Measurements from ENCODE around the gene PITX1.

The PITX1 gene

DNA sequence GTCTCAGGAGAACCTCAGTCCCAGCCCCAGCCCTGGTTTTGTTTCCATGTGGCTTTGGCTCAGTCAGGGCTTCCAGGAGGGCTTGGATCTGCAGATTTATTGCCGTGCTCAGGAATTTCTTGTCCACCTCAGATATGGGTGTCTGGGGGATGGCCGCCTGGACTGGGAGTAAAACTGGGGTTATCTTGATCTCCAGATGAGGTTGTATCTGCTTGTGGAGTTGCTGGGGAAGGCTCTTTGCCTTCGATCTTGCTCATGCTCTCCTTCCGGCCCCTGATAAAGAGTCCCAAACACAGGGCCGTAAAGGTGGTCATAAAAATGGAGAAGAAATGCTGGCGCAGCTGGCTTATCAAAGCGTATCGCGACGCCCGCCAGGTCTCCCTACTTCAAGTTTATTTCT lies 17.8 kb upstream of the PITX1 start:
- DNase-seq (ENCODE audit: low read depth, low spot score): no peak
- in situ Hi-C loops (cut with HindIII; ENCODE audit: low sequenced_read_pairs): no loop called here
- no peak overlapping the region for H3K4me3 ChIP-seq (ENCODE audit: low read depth, low read length)
- TF ChIP-seq, protein P1, sequence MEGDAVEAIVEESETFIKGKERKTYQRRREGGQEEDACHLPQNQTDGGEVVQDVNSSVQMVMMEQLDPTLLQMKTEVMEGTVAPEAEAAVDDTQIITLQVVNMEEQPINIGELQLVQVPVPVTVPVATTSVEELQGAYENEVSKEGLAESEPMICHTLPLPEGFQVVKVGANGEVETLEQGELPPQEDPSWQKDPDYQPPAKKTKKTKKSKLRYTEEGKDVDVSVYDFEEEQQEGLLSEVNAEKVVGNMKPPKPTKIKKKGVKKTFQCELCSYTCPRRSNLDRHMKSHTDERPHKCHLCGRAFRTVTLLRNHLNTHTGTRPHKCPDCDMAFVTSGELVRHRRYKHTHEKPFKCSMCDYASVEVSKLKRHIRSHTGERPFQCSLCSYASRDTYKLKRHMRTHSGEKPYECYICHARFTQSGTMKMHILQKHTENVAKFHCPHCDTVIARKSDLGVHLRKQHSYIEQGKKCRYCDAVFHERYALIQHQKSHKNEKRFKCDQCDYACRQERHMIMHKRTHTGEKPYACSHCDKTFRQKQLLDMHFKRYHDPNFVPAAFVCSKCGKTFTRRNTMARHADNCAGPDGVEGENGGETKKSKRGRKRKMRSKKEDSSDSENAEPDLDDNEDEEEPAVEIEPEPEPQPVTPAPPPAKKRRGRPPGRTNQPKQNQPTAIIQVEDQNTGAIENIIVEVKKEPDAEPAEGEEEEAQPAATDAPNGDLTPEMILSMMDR (IDR thresholded peaks at IDR 0.05; ENCODE audit: low read depth, low read length): no peak

DNA sequence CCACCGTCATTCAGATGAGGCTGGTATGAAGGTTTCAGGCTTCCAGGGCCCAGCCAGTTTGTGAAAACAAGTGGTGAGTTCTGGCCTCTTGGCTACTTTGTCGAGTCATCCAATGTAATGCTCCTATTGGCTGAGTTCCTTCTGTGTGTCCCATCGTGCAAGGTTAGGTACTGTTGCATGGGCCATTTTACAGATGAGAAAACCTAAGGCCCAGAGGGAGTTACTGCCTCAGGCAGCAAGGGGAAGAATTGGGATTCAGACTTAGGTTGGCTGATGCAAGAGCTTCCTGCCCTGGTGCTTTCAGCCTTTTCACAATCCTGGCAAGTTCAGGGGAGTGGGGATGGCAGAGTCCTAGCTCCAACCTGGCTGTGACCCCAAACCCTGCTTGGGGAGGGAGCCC lies 17.4 kb upstream of the PITX1 start:
- no peak overlapping the region for H3K4me3 ChIP-seq (ENCODE audit: low read depth, low read length)
- no peak for DNase-seq (ENCODE audit: low read depth, low spot score)
- in situ Hi-C loops (cut with HindIII; ENCODE audit: low sequenced_read_pairs): no loop called here
- TF ChIP-seq, protein P1 (IDR thresholded peaks at IDR 0.05; ENCODE audit: low read depth, low read length): no peak

DNA sequence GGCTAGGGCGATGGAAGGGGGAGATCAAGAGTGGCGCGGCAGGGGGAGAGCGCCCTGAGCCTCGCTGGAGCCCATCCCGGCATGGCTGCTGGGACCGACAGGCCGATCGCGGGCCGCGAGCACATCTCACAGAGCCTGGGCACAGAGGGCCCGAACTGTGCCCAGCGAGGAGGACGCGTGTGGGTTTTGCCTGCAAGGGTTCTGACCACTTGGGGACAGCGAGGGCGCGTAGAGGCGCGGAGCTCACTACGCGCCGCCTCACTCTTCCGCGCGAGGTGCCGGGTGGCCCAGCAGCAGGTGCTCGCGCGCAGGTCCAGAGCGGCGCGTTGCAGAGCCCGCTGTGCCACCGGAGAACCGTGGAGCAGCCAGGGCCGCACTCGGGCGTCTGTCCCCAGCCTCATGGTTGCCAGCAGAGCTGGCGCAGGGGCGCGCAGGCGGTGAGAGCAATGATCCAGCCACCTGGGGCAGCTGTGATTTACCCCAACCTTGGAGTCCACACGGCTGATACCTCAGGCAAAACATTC lies 16.3 kb upstream of the PITX1 start:
- H3K4me3 ChIP-seq (ENCODE audit: low read depth, low read length): no peak overlapping the region
- TF ChIP-seq, protein P1 (IDR thresholded peaks at IDR 0.05; ENCODE audit: low read depth, low read length): no peak

DNA sequence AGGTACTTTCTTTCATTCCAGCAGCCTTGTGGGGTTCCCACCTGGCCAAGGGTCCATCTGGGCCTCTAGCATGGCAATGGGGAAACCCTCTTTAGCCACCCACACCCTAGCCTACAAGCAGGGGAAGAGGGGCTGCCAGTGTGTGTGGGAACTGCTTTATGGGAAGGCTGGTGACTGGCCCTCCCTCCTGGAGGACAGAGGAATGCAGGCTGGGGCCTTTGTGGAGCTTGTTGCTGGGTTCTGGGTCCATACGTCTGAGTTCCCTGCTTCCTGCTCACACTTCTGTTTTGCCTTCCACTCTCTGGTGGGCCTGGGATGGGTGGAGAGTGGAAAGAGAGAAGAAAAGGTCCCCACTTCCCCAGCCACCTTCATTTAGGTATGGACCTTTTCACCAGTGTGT lies 14.9 kb upstream of the PITX1 start:
- in situ Hi-C loops (cut with HindIII; ENCODE audit: low sequenced_read_pairs): no loop called here
- no peak for DNase-seq (ENCODE audit: low read depth, low spot score)
- TF ChIP-seq, protein P1 (IDR thresholded peaks at IDR 0.05; ENCODE audit: low read depth, low read length): no peak
- H3K4me3 ChIP-seq (ENCODE audit: low read depth, low read length): no peak overlapping the region

More for the DNA sequence above, 16.3 kb upstream of the PITX1 start:
- DNase-seq (ENCODE audit: low read depth, low spot score): no peak
- in situ Hi-C loops (cut with HindIII; ENCODE audit: low sequenced_read_pairs): no loop called here

DNA sequence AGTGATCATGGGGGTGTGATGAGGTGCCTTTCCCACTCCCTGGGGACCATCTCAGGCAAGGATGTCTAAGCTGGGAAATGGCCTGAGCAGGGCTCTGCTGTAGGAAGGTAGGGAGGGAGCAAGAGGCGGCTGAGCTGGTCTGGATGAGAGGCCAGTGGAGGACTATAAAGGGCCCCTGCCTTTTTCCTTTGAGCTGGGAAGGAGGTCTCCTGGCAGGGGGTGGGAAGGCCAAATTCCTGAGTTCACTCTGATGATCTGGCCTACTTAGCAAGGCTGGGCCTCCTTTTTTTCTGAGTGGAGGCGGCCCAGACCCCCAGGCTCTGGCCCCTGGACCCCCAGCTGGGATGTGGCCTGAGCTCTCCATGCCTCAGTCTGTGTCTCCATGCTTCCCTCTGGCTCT lies 14.3 kb upstream of the PITX1 start:
- TF ChIP-seq, protein P1 (IDR thresholded peaks at IDR 0.05; ENCODE audit: low read depth, low read length): no peak
- no peak for DNase-seq (ENCODE audit: low read depth, low spot score)
- H3K4me3 ChIP-seq (ENCODE audit: low read depth, low read length): no peak overlapping the region
- in situ Hi-C loops (cut with HindIII; ENCODE audit: low sequenced_read_pairs): no loop called here

DNA sequence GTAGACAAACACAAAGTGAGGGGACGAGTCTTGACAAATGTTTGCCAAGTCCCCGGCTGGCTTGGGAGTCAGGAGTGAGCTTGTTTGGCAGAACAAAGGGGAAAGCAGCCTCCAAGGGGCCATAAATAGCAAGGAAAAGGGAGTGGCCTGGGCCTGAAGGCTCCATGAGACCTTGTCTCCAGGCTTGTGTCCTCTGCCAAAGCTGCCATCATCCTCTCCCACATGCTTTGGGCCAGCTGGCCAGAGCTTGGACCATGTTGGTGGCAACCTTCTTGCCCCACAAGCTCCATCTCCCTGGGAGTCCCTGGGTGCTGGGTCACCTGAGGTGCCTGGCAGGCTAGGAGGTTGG lies 13.3 kb upstream of the PITX1 start:
- in situ Hi-C loops (cut with HindIII; ENCODE audit: low sequenced_read_pairs): no loop called here
- DNase-seq (ENCODE audit: low read depth, low spot score): no peak
- TF ChIP-seq, protein P1 (IDR thresholded peaks at IDR 0.05; ENCODE audit: low read depth, low read length): no peak
- no peak overlapping the region for H3K4me3 ChIP-seq (ENCODE audit: low read depth, low read length)

Measured in astrocyte of the spinal cord (primary cell).